OCI-LY1 (cell line): ENCODE data around the gene KLF8.

ENCODE experiments used
- H2AFZ ChIP-seq: fragments of 200-600 bp; sonication (generic), shearing (Covaris generic); 2 replicates; pipeline ENCODE4 v1.6.0; 2014; ENCODE audit warnings: antibody characterized with exemption, mild to moderate bottlenecking, low read length
- H3F3A ChIP-seq: fragments of 200-600 bp; sonication (generic), shearing (Covaris generic); 2 replicates; pipeline ENCODE4 v1.6.0; 2014; ENCODE audit warnings: mild to moderate bottlenecking, antibody characterized with exemption, low read length, moderate library complexity; ENCODE audit not compliant: insufficient read depth
- H3K27ac ChIP-seq: fragments of 200-600 bp; sonication (generic); 2 replicates; pipeline ENCODE4 v1.5.1; 2014; ENCODE audit warnings: low read length, mixed run types, mild to moderate bottlenecking, low read depth; ENCODE audit not compliant: poor library complexity, severe bottlenecking
- H3K27me3 ChIP-seq: fragments of 200-600 bp; sonication (generic); 2 replicates; pipeline ENCODE4 v1.6.0; 2014; ENCODE audit warnings: antibody characterized with exemption, mild to moderate bottlenecking, low read length, moderate library complexity; ENCODE audit not compliant: insufficient read depth
- H3K36me3 ChIP-seq: fragments of 200-600 bp; sonication (generic); 2 replicates; pipeline ENCODE4 v1.6.1; 2014; ENCODE audit warnings: mild to moderate bottlenecking, antibody characterized with exemption, low read length, moderate library complexity, mixed read lengths; ENCODE audit not compliant: insufficient read depth
- H3K4me1 ChIP-seq: fragments of 200-600 bp; sonication (generic); 2 replicates; pipeline ENCODE4 v1.5.1; 2014; ENCODE audit warnings: mild to moderate bottlenecking, low read length, moderate library complexity; ENCODE audit not compliant: insufficient read depth, severe bottlenecking
- H3K4me2 ChIP-seq: fragments of 200-600 bp; sonication (generic), shearing (Covaris generic); 2 replicates; pipeline ENCODE4 v1.6.1; 2014; ENCODE audit warnings: low read length
- H3K4me3 ChIP-seq: fragments of 200-600 bp; sonication (generic); 2 replicates; pipeline ENCODE4 v1.5.1; 2014; ENCODE audit warnings: low read length, low read depth, mild to moderate bottlenecking, mixed read lengths; ENCODE audit not compliant: poor library complexity, severe bottlenecking
- H3K79me2 ChIP-seq: fragments of 200-600 bp; shearing (Covaris generic); 2 replicates; pipeline ENCODE4 v1.6.1; 2016; ENCODE audit warnings: mixed run types, low read length, mixed read lengths; ENCODE audit not compliant: insufficient read depth
- H3K9ac ChIP-seq: fragments of 200-600 bp; sonication (generic), shearing (Covaris generic); 2 replicates; pipeline ENCODE4 v1.6.1; 2014; ENCODE audit warnings: mild to moderate bottlenecking, low read length, mixed read lengths
- H3K9me2 ChIP-seq: fragments of 200-600 bp; sonication (generic), shearing (Covaris generic); 2 replicates; pipeline ENCODE4 v1.6.1; 2014; ENCODE audit warnings: low read depth, mild to moderate bottlenecking, low read length, mixed read lengths
- H3K9me3 ChIP-seq: fragments of 200-600 bp; shearing (Covaris generic); 2 replicates; pipeline ENCODE4 v1.6.1; 2014; ENCODE audit warnings: low read length, mixed read lengths
- H4K20me1 ChIP-seq: fragments of 200-600 bp; sonication (generic), shearing (Covaris generic); 2 replicates; pipeline ENCODE4 v1.6.0; 2016; ENCODE audit warnings: mild to moderate bottlenecking, low read length; ENCODE audit not compliant: insufficient read depth
- EZH2 ChIP-seq: fragments of 200-600 bp; sonication (generic), shearing (Covaris generic); IDR thresholded peaks from 2 replicates; pipeline ENCODE4 v1.8.0; 2017; ENCODE audit warnings: borderline replicate concordance, mixed run types, mild to moderate bottlenecking, antibody characterized with exemption, low read length, moderate library complexity, mixed read lengths
- TF ChIP-seq, protein P1 (sequence below): fragments of 200-600 bp; sonication (generic), shearing (Covaris generic); IDR thresholded peaks from 2 replicates; pipeline ENCODE4 v1.5.1; 2017; ENCODE audit warnings: mild to moderate bottlenecking, antibody characterized with exemption, low read length, moderate library complexity, mixed read lengths

Gene KLF8

DNA sequence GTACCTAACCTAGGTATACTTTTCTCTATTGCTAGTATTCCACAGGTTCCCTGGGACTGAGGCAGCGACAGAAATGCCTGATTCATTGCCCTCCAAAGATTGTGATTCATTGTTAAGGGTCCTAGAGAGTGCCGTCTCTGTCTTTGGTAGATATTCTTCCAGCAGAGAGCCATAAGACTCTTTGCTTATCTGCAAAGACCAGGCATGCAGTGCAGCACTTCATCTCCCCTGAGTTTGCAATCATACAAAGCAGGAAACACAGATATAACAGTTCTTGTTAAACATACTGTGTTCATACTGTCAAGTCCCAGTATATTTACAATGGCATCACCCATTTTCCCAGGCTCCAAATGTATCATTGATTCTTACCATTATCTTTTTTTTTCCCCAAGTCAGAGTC is 47.7 kb downstream of the KLF8 start:
- H3K79me2 ChIP-seq = no peaks in the 10 kb centered on the region
- H2AFZ ChIP-seq = no peak overlapping the region
- no peaks in the 10 kb centered on the region for H3K9me2 ChIP-seq
- H3K36me3 ChIP-seq = no peaks in the 10 kb centered on the region
- no peak overlapping the region for H3K9ac ChIP-seq
- TF ChIP-seq, protein P1, sequence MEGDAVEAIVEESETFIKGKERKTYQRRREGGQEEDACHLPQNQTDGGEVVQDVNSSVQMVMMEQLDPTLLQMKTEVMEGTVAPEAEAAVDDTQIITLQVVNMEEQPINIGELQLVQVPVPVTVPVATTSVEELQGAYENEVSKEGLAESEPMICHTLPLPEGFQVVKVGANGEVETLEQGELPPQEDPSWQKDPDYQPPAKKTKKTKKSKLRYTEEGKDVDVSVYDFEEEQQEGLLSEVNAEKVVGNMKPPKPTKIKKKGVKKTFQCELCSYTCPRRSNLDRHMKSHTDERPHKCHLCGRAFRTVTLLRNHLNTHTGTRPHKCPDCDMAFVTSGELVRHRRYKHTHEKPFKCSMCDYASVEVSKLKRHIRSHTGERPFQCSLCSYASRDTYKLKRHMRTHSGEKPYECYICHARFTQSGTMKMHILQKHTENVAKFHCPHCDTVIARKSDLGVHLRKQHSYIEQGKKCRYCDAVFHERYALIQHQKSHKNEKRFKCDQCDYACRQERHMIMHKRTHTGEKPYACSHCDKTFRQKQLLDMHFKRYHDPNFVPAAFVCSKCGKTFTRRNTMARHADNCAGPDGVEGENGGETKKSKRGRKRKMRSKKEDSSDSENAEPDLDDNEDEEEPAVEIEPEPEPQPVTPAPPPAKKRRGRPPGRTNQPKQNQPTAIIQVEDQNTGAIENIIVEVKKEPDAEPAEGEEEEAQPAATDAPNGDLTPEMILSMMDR = no peak
- no peak for TF ChIP-seq EZH2
- no peaks in the 10 kb centered on the region for H3K4me1 ChIP-seq
- H3K27ac ChIP-seq = no peak overlapping the region
- H3K9me3 ChIP-seq = no peaks in the 10 kb centered on the region
- no peaks in the 10 kb centered on the region for H4K20me1 ChIP-seq
- H3K27me3 ChIP-seq = no peaks in the 10 kb centered on the region
- H3F3A ChIP-seq = no peaks in the 10 kb centered on the region
- H3K4me2 ChIP-seq = no peak overlapping the region
- no peak overlapping the region for H3K4me3 ChIP-seq

DNA sequence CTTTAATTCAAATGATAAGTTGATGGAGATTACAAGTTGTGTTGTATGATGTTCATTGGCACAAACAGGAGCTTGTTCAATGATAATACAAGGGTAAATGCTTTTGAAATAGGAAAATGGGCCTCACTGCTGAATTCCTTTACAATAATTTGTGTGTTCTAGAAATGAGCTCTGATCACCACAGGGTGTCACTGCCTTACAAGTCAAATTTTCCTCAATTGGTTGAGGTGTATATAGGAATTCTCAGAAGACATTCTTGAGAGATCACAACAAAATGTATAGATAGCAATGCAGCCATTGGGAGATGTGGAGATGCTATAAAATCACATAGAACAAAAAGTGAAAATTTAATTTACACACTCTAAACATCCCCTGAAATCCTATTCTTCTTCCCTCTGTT is 49.6 kb downstream of the KLF8 start:
- H3K36me3 ChIP-seq = no peaks in the 10 kb centered on the region
- H3K4me2 ChIP-seq = no peak overlapping the region
- no peak for TF ChIP-seq EZH2
- TF ChIP-seq, protein P1 = peak; percentile 24; the same call in 1 of the 2 replicates
- H3K79me2 ChIP-seq = no peaks in the 10 kb centered on the region
- H3K9me3 ChIP-seq = no peaks in the 10 kb centered on the region
- no peak overlapping the region for H3K4me3 ChIP-seq
- no peak overlapping the region for H3K27ac ChIP-seq
- H3K9me2 ChIP-seq = no peaks in the 10 kb centered on the region
- H3F3A ChIP-seq = no peaks in the 10 kb centered on the region
- no peaks in the 10 kb centered on the region for H3K27me3 ChIP-seq
- no peak overlapping the region for H3K9ac ChIP-seq
- H4K20me1 ChIP-seq = no peaks in the 10 kb centered on the region
- H3K4me1 ChIP-seq = no peaks in the 10 kb centered on the region
- H2AFZ ChIP-seq = no peak overlapping the region

DNA sequence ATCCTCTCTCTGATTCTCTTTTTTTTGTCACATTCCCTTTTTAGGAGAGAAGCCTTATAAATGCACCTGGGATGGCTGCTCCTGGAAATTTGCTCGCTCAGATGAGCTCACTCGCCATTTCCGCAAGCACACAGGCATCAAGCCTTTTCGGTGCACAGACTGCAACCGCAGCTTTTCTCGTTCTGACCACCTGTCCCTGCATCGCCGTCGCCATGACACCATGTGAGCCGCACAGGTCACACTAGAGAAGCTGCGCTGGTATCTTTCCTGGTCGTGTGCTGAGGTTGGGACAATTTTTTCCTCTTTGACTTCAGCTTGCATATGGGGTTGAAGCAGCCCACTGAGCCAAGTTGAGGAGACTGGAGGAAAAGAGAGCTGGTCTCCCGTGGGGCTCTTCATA is 52.1 kb downstream of the KLF8 start:
- no peak overlapping the region for H3K4me3 ChIP-seq
- no peaks in the 10 kb centered on the region for H3K36me3 ChIP-seq
- no peaks in the 10 kb centered on the region for H3K4me1 ChIP-seq
- no peak overlapping the region for H3K27ac ChIP-seq
- H3K4me2 ChIP-seq = no peak overlapping the region
- H4K20me1 ChIP-seq = no peaks in the 10 kb centered on the region
- H3F3A ChIP-seq = no peaks in the 10 kb centered on the region
- no peaks in the 10 kb centered on the region for H3K9me3 ChIP-seq
- H3K9ac ChIP-seq = no peak overlapping the region
- no peaks in the 10 kb centered on the region for H3K9me2 ChIP-seq
- no peaks in the 10 kb centered on the region for H3K27me3 ChIP-seq
- TF ChIP-seq, protein P1 = no peak
- no peak for TF ChIP-seq EZH2
- no peaks in the 10 kb centered on the region for H3K79me2 ChIP-seq
- H2AFZ ChIP-seq = no peak overlapping the region
